Chondrocyte (in vitro differentiated cells): ENCODE measurements around the gene SPOCK3. TPM values are rescaled to one million over a fixed set of nuclear protein-coding genes. Genes with fewer than 3 reads are reported as not detected.

Experiments
- DNase-seq: peaks from one replicate; pipeline ENCODE4 v3.0.0; 2021; ENCODE audit warnings: mixed read lengths, low spot score
- H3K27ac Mint-ChIP-seq: one replicate; pipeline ENCODE4 v1.8.0; 2021; ENCODE audit warnings: mild to moderate bottlenecking, moderate library complexity, mixed read lengths; ENCODE audit not compliant: unreplicated experiment
- H3K27me3 Mint-ChIP-seq: 2 replicates; pipeline ENCODE4 v1.8.0; 2021; ENCODE audit warnings: low read depth, mixed read lengths
- H3K36me3 Mint-ChIP-seq: 2 replicates; pipeline ENCODE4 v1.8.0; 2021; ENCODE audit warnings: low read depth, mixed read lengths
- H3K4me1 Mint-ChIP-seq: 2 replicates; pipeline ENCODE4 v1.8.0; 2021; ENCODE audit warnings: low read depth, mild to moderate bottlenecking, mixed read lengths
- H3K4me3 Mint-ChIP-seq: one replicate; pipeline ENCODE4 v1.8.0; 2021; ENCODE audit warnings: mild to moderate bottlenecking, moderate library complexity, mixed read lengths; ENCODE audit not compliant: unreplicated experiment
- H3K9me3 Mint-ChIP-seq: 2 replicates; pipeline ENCODE4 v1.8.0; 2021; ENCODE audit warnings: low read depth, mixed read lengths
- total RNA-seq: library from RNA; stranded (reverse); gene quantifications from 3 replicates; pipeline ENCODE4 v1.2.1, GENCODE V29; 2021
- TF ChIP-seq, protein P1 (sequence below): fragments of 200-600 bp; sonication (generic); IDR thresholded peaks from 2 replicates; pipeline ENCODE4 v1.5.0; 2021; ENCODE audit warnings: antibody characterized with exemption, mild to moderate bottlenecking, moderate library complexity

Gene SPOCK3
- total RNA-seq, 1 donor from 2014 or later, result not detected

DNA sequence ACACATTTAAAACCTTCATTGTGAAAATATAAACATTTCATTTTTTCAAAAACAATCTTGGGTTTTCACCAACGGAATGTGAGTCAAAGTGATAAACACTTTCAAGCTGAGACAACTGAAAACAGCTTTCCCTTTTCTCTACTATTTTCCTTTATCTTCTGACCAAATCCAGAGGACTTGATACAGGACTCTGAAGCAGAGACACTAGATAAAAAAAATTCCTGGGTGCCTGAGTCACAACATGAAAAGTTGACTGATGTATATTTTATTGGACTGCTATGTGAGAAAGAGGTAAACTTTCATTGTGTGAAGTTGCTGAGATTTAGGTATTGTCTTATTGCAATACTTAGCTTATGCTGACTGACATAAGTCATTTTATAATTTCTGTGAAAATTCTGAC lies 411.2 kb downstream of the SPOCK3 start:
- no peak overlapping the region for H3K4me3 Mint-ChIP-seq
- H3K27me3 Mint-ChIP-seq, result peaks cover 4% of the 10 kb centered on the region
- H3K36me3 Mint-ChIP-seq, result no peaks in the 10 kb centered on the region
- H3K9me3 Mint-ChIP-seq, result peaks cover 3% of the 10 kb centered on the region
- H3K27ac Mint-ChIP-seq, result no peak overlapping the region
- no peaks in the 10 kb centered on the region for H3K4me1 Mint-ChIP-seq
- no peak for DNase-seq
- TF ChIP-seq, protein P1, sequence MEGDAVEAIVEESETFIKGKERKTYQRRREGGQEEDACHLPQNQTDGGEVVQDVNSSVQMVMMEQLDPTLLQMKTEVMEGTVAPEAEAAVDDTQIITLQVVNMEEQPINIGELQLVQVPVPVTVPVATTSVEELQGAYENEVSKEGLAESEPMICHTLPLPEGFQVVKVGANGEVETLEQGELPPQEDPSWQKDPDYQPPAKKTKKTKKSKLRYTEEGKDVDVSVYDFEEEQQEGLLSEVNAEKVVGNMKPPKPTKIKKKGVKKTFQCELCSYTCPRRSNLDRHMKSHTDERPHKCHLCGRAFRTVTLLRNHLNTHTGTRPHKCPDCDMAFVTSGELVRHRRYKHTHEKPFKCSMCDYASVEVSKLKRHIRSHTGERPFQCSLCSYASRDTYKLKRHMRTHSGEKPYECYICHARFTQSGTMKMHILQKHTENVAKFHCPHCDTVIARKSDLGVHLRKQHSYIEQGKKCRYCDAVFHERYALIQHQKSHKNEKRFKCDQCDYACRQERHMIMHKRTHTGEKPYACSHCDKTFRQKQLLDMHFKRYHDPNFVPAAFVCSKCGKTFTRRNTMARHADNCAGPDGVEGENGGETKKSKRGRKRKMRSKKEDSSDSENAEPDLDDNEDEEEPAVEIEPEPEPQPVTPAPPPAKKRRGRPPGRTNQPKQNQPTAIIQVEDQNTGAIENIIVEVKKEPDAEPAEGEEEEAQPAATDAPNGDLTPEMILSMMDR, result no peak

DNA sequence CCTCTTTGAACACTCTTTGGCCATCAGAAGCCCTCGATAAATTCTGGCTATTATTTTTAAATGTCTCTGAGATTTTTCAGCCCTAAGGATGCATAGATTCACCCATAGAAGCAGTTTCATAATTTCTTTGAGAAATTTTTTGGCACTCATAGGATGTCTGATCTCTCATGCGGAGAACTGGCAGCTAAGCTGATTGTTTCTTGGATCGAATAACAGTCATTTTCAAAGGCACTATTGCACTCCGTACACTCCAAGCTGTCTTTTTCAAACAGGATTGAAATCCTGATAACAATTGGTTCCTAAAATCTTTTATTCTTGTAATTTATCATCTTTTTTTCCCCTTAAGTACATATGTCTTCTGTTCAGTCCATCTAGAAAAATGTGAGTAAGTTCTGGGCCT lies 411.9 kb downstream of the SPOCK3 start:
- Mint-ChIP-seq H3K27me3 (peaks cover 4% of the 10 kb centered on the region), H3K4me1 (no peaks in the 10 kb centered on the region), H3K27ac (no peak overlapping the region), H3K4me3 (no peak overlapping the region), H3K36me3 (no peaks in the 10 kb centered on the region), H3K9me3 (peaks cover 3% of the 10 kb centered on the region)
- TF ChIP-seq, protein P1, result no peak
- DNase-seq, result no peak

DNA sequence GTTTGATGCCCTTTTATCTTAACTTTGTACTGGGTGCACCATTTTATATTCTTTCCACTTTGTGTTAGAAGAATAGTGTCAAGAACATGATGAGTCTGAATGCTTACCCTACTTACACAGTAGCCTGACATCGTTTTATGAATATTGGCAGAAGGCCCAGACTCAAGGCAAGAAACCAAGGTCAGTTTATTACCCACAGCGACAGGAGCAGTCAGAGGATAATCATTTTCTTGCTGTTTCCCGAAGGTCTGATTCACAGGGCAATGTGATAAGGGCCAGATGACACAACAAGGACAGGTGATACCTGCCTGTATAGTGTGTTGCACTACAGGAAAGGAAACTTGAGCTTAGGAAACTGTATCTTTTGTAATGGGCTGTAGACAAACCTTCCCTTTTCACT lies 417.4 kb downstream of the SPOCK3 start:
- Mint-ChIP-seq H3K4me1 (no peaks in the 10 kb centered on the region), H3K9me3 (peaks cover 3% of the 10 kb centered on the region), H3K27ac (no peak overlapping the region)

DNA sequence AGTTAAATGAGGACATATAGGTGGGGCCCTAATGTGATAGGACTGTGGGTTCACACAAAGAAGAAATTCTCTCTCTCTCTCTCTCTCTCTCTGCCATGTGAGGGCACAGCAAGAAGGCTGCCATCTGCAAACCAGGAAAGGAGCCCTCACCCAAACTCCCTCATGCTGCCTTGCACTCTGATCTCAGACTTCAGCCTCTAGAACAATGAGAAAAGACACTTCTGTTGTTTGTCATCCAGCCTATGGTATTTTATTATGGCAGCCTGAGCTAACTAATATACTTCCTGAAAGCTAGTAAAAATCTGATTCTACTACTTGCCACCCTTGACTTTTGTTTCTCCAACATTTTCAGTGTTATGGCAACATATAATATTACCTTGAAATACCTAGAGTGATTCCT lies 425.9 kb downstream of the SPOCK3 start:
- H3K4me1 Mint-ChIP-seq, result no peaks in the 10 kb centered on the region
- no peaks in the 10 kb centered on the region for H3K9me3 Mint-ChIP-seq
- TF ChIP-seq, protein P1, result no peak
- H3K36me3 Mint-ChIP-seq, result no peaks in the 10 kb centered on the region
- peaks cover 9% of the 10 kb centered on the region for H3K27me3 Mint-ChIP-seq
- no peak overlapping the region for H3K4me3 Mint-ChIP-seq
- no peak for DNase-seq
- H3K27ac Mint-ChIP-seq, result no peak overlapping the region

More for the DNA sequence above, 417.4 kb downstream of the SPOCK3 start:
- TF ChIP-seq, protein P1, result no peak
- no peaks in the 10 kb centered on the region for H3K36me3 Mint-ChIP-seq
- no peak overlapping the region for H3K4me3 Mint-ChIP-seq
- H3K27me3 Mint-ChIP-seq, result peaks cover 4% of the 10 kb centered on the region
- no peak for DNase-seq

DNA sequence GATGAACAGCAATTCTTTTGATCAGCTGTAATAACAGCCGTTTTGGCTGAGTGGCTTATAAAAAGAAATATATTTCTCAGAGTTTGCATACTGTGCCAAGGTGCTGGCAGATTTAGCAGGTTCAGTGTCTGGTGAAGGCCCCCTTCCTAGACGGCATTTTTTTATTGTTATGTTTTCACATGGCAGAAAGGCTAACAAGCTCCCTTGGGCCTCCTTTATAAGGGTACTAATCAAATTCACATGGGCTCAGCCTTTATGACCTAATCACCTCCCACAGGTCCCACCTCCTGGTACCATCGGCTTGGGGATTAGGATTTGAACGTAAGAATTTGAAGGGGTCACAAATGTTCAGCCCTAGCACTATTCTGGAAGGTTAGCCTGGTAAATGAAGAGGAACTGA lies 431.9 kb downstream of the SPOCK3 start:
- Mint-ChIP-seq H3K27ac (no peak overlapping the region), H3K36me3 (no peaks in the 10 kb centered on the region), H3K27me3 (no peaks in the 10 kb centered on the region), H3K9me3 (no peaks in the 10 kb centered on the region), H3K4me3 (no peak overlapping the region), H3K4me1 (no peaks in the 10 kb centered on the region)
- TF ChIP-seq, protein P1, result no peak
- DNase-seq, result no peak
